A549 (cell line): Measurements from ENCODE around the gene TUBB6.

ENCODE experiments used
- ATOH8 ChIP-seq: fragments of 250-450 bp; sonication (Bioruptor Pico); IDR thresholded peaks from 2 replicates; pipeline ENCODE4 v1.5.0; 2020; ENCODE audit warnings: low read depth, mild to moderate bottlenecking, moderate library complexity
- CBX8 ChIP-seq: fragments of 200-600 bp; sonication (generic); IDR thresholded peaks from 2 replicates; pipeline ENCODE4 v1.6.1; 2016
- CTCF ChIP-seq: fragments of >200 bp; sonication (Bioruptor Twin); formaldehyde crosslinking; IDR thresholded peaks from 3 replicates; pipeline ENCODE4 v1.5.1; 2016
- E2F6 ChIP-seq: IDR thresholded peaks from 2 replicates; pipeline ENCODE4 v1.6.1; 2012; ENCODE audit warnings: low read depth, borderline replicate concordance
- ELK1 ChIP-seq: fragments of 150-350 bp; IDR thresholded peaks from 2 replicates; pipeline ENCODE4 v1.6.1; 2014; ENCODE audit warnings: low read depth, mild to moderate bottlenecking, low read length
- EP300 ChIP-seq, 2 experiments: fragments of >200 bp; sonication (Bioruptor Twin); formaldehyde crosslinking; IDR thresholded peaks; 2 replicates in 1 of 2; 3 replicates in 1 of 2; pipeline ENCODE4 v1.6.1; 2016 to 2017
- NFE2L2 ChIP-seq: fragments of 150-350 bp; conservative IDR thresholded peaks from 2 replicates; pipeline ENCODE4 v1.6.1; 2014; ENCODE audit warnings: low read length
- PHF8 ChIP-seq: fragments of 200-600 bp; sonication (generic); IDR thresholded peaks from 2 replicates; pipeline ENCODE4 v1.6.1; 2016; ENCODE audit warnings: low read depth, mild to moderate bottlenecking, antibody characterized with exemption, moderate library complexity, borderline replicate concordance
- POLR2A ChIP-seq: IDR thresholded peaks from 2 replicates; pipeline ENCODE4 v1.6.1; 2012; ENCODE audit warnings: mild to moderate bottlenecking, low read length
- REST ChIP-seq: fragments of 200-600 bp; sonication (generic); IDR thresholded peaks from 2 replicates; pipeline ENCODE4 v1.6.1; 2016; ENCODE audit warnings: antibody characterized with exemption, mild to moderate bottlenecking, moderate library complexity
- ZNF302 ChIP-seq: fragments of 250-450 bp; sonication (Bioruptor Pico); IDR thresholded peaks from 2 replicates; pipeline ENCODE4 v1.9.0; 2021; ENCODE audit warnings: inconsistent platforms, mild to moderate bottlenecking, moderate library complexity

GRCh38 chr18:12318857-12319256, 10.8 kb downstream of the TUBB6 start:
- TF ChIP-seq ZNF302 (CRISPR knock-in tag) (no peak), POLR2A (no peak), NFE2L2 (no peak), ATOH8 (no peak), EP300 (IDR thresholded peaks at IDR 0.05) (no peak), E2F6 (no peak), PHF8 (no peak), ELK1 (no peak), CBX8 (no peak), CTCF (no peak), REST (no peak)
